GM12878 (cell line): ENCODE measurements around the gene SLC19A1. TPM values are rescaled to one million over a fixed set of nuclear protein-coding genes. Genes with fewer than 3 reads are reported as not detected.

Experiments used
- ATAC-seq: fragments of 200-7000 bp; cut with Tn5 transposase; 3 replicates; pipeline ENCODE4 v1.9.1; 2020; ENCODE audit warnings: mild to moderate bottlenecking, moderate library complexity
- BruUV-seq: library from RNA; stranded (reverse); fragments of 400-500 nt; replicated peaks from 2 replicates; lab custom pipeline; 2021; lab: Mats Ljungman, UMichigan
- CTCF ChIA-PET: fragments of 300-600 bp; sonication (Branson Sonifier 250); formaldehyde crosslinking; extraction: SDS; loops from one replicate; lab custom pipeline; 2021; ENCODE audit warnings: inconsistent platforms; lab: Yijun Ruan, JAX
- POLR2A ChIA-PET: fragments of 350-600 bp; formaldehyde crosslinking; extraction: SDS; loops from one replicate; lab custom pipeline; 2021; ENCODE audit warnings: inconsistent platforms; lab: Charles Lee
- RAD21 ChIA-PET: fragments of 300-600 bp; sonication (Branson Sonifier 250); formaldehyde crosslinking; loops from one replicate; lab custom pipeline; 2023; ENCODE audit warnings: antibody characterized with exemption; ENCODE audit not compliant: unreplicated experiment; lab: Charles Lee
- SMC1A ChIA-PET: fragments of 300-600 bp; sonication (Branson Sonifier 250); formaldehyde crosslinking; loops from one replicate; lab custom pipeline; 2023; ENCODE audit not compliant: unreplicated experiment, uncharacterized antibody; lab: Charles Lee
- DNase-seq: peaks from one replicate; pipeline ENCODE4 v3.0.0-alpha.2; 2011; ENCODE audit warnings: low read depth, low spot score
- FAIRE-seq: peaks from 3 replicates; lab custom pipeline; 2011; peaks lifted over from hg19 to GRCh38; lab: Jason Lieb, UNC
- H2AFZ ChIP-seq: 2 replicates; pipeline ENCODE4 v1.6.0; 2011; ENCODE audit warnings: low read depth, low read length, control low read depth; ENCODE audit not compliant: control insufficient read depth
- H3K27ac ChIP-seq: 2 replicates; pipeline ENCODE4 v1.5.1; 2011; ENCODE audit warnings: control low read depth; ENCODE audit not compliant: control insufficient read depth, insufficient read depth
- H3K27me3 ChIP-seq, 2 experiments: replicated peaks in 1 of 2; 2 replicates each; pipeline versions ENCODE4 v1.6.0 to v1.6.1; 2011; ENCODE audit warnings: low read length in 1 of 2; ENCODE audit not compliant: control insufficient read depth in 2 of 2, insufficient read depth in 2 of 2
- H3K36me3 ChIP-seq, 2 experiments: 2 replicates each; pipeline ENCODE4 v1.5.1; 2011; ENCODE audit warnings: low read length in 1 of 2; ENCODE audit not compliant: control insufficient read depth in 2 of 2, insufficient read depth in 2 of 2
- H3K4me1 ChIP-seq: 2 replicates; pipeline ENCODE4 v1.6.1; 2011; ENCODE audit warnings: mild to moderate bottlenecking, low read length, moderate library complexity, mixed read lengths; ENCODE audit not compliant: control insufficient read depth, insufficient read depth
- H3K4me2 ChIP-seq: 2 replicates; pipeline ENCODE4 v1.6.0; 2011; ENCODE audit warnings: control low read depth; ENCODE audit not compliant: control insufficient read depth, insufficient read depth
- H3K4me3 ChIP-seq: fragments of 200-600 bp; sonication (generic); 2 replicates; pipeline ENCODE4 v1.5.1; 2016
- H3K79me2 ChIP-seq: 2 replicates; pipeline ENCODE4 v1.6.0; 2011; ENCODE audit warnings: low read length; ENCODE audit not compliant: control insufficient read depth, insufficient read depth
- H3K9ac ChIP-seq: 2 replicates; pipeline ENCODE4 v1.8.0; 2011; ENCODE audit warnings: low read length, control low read depth, mixed read lengths; ENCODE audit not compliant: control insufficient read depth, insufficient read depth
- H3K9me3 ChIP-seq: replicated peaks from 3 replicates; pipeline ENCODE4 v1.5.1; 2011; ENCODE audit warnings: mild to moderate bottlenecking, low read length; ENCODE audit not compliant: control insufficient read depth, insufficient read depth
- H4K20me1 ChIP-seq: 2 replicates; pipeline ENCODE4 v1.6.0; 2011; ENCODE audit not compliant: control insufficient read depth, insufficient read depth
- JUNB ChIP-seq: IDR thresholded peaks from 2 replicates; pipeline ENCODE4 v1.6.1; 2016; ENCODE audit warnings: antibody characterized with exemption, mild to moderate bottlenecking
- MXI1 ChIP-seq: fragments of 150-350 bp; IDR thresholded peaks from 2 replicates; pipeline ENCODE4 v1.6.1; 2011; ENCODE audit warnings: low read depth, mild to moderate bottlenecking, inconsistent platforms, low read length, improper control_type of control experiment
- SMAD5 ChIP-seq: IDR thresholded peaks from 2 replicates; pipeline ENCODE4 v1.6.1; 2016; ENCODE audit warnings: antibody characterized with exemption, low read depth
- WGBS: methylation state at CpG from one replicate; pipeline ENCODE4 v1.1.6; 2016; ENCODE audit warnings: low lambda C conversion rate; ENCODE audit not compliant: insufficient replicate concordance, insufficient coverage; ENCODE audit errors: missing lambda C conversion rate; 5-methylcytosine and 5-hydroxymethylcytosine counted together
- in situ Hi-C: fragments of 300-500 bp; cut with MboI; formaldehyde crosslinking; loops from 9 replicates; pipeline ENCODE4 v1.14.3; 2018; ENCODE audit warnings: mixed read lengths
- intact Hi-C: fragments of 100-400 bp; cut with micrococcal nuclease; formaldehyde crosslinking; loops from one replicate; pipeline ENCODE4 v1.14.2; 2022; ENCODE audit not compliant: unreplicated experiment
- polyA plus RNA-seq, 11 experiments: library from polyadenylated mRNA; depleted of rRNA in 4 of 11; unstranded in 6 of 11; stranded (reverse) in 5 of 11; fragments of >200 nt; fragmentation: Nextera tagmentation in 4 of 11; fragmentation: Illumina TruSeq in 1 of 11; extraction: Ambion mirVana in 4 of 11; extraction: Trizol in 1 of 11; gene quantifications; 1 replicate in 1 of 11; 2 replicates in 10 of 11; pipeline versions ENCODE4 v1.2.1 to v1.2.3, GENCODE V29; 2011 to 2016; ENCODE audit warnings: inconsistent platforms in 2 of 11, missing spikeins in 2 of 11, low read depth in 1 of 11
- total RNA-seq, 4 experiments: library from RNA; depleted of rRNA in 3 of 4; stranded (reverse); fragments of >200 nt in 3 of 4; fragmentation: Illumina TruSeq in 1 of 4; extraction: Trizol in 1 of 4; gene quantifications; 2 replicates each; pipeline versions ENCODE4 v1.2.1 to v1.2.3, GENCODE V29; 2013 to 2021
- TF ChIP-seq, protein P1 (sequence below): fragments of 450-650 bp; IDR thresholded peaks from 2 replicates; pipeline ENCODE4 v1.6.1; 2016; ENCODE audit warnings: mild to moderate bottlenecking
- TF ChIP-seq, protein P2 (sequence below): IDR thresholded peaks from 2 replicates; pipeline ENCODE4 v1.6.1; 2012; ENCODE audit warnings: low read length, inconsistent platforms
- TF ChIP-seq, protein P3 (sequence below): fragments of 450-650 bp; IDR thresholded peaks from 2 replicates; pipeline ENCODE4 v1.6.1; 2017; ENCODE audit warnings: antibody characterized with exemption, mild to moderate bottlenecking, moderate library complexity

Gene SLC19A1
- total and polyA plus RNA-seq, 10 of the 15 experiments (the other 5 are each of a cell fraction or from before 2014, with no cell fraction given) = 0.42 to 49.7 (median 12.2) TPM

DNA sequence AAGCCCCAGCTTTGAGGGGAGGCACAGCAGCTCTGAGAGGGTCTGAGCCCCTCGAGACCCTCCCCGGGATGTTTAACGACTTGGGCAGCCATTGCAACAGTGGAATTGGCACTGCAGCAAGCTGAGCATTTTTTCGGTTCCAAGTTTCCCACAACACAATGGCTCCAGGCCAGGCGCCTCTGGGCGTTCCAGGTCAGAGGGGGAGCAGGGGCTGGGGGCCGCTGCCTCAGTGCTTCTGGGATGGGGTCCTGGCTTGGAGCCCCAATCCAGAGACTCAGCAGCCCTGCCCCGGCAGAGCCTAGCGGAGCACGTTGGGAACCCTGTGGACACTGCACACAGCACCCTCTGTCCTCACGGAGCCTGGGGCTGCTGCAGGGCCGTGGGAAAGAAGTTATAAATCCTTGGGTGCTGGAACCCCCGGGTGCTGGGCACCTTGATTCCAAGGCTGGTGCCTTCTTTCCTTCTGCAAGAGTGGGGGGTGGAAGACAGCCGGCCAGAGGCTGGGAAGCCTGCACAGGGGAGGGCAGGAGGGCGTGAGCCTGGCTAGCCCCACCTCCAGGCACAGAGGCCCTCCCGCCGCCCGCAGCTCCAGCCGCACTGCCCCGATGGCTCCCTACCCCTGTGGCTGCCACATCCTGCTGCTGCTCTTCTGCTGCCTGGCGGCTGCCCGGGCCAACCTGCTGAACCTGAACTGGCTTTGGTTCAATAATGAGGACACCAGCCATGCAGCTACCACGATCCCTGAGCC lies 87.1 kb downstream of the SLC19A1 start:
- Histone ChIP-seq H3K27me3 (no peaks in the 10 kb centered on the region), H4K20me1 (no peaks in the 10 kb centered on the region), H3K9me3 (no peaks in the 10 kb centered on the region; the same call in 2 of the 3 replicates), H3K4me1 (no peaks in the 10 kb centered on the region), H3K27ac (no peak overlapping the region), H2AFZ (no peak overlapping the region), H3K4me3 (no peak overlapping the region), H3K36me3 (no peaks in the 10 kb centered on the region), H3K9ac (no peak overlapping the region), H3K4me2 (no peak overlapping the region), H3K79me2 (no peaks in the 10 kb centered on the region)
- SMC1A ChIA-PET = no interaction called here
- in situ Hi-C loops (loop anchor here (25.0 kb wide), 1 partner anchor 357 kb away; no protein-coding TSS in a partner anchor), intact Hi-C loops (no loop called here)
- BruUV-seq = no TSS peak
- POLR2A ChIA-PET = no interaction called here
- FAIRE-seq (no peak), ATAC-seq (no peak), DNase-seq (no peak)
- 47% methylated on average over 22 of the region's 23 CpGs for WGBS
- RAD21 ChIA-PET = no interaction called here
- CTCF ChIA-PET = no interaction called here
- TF ChIP-seq JUNB (no peak), MXI1 (no peak), SMAD5 (no peak)
- TF ChIP-seq, protein P1, sequence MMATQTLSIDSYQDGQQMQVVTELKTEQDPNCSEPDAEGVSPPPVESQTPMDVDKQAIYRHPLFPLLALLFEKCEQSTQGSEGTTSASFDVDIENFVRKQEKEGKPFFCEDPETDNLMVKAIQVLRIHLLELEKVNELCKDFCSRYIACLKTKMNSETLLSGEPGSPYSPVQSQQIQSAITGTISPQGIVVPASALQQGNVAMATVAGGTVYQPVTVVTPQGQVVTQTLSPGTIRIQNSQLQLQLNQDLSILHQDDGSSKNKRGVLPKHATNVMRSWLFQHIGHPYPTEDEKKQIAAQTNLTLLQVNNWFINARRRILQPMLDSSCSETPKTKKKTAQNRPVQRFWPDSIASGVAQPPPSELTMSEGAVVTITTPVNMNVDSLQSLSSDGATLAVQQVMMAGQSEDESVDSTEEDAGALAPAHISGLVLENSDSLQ = no peak
- TF ChIP-seq, protein P2, sequence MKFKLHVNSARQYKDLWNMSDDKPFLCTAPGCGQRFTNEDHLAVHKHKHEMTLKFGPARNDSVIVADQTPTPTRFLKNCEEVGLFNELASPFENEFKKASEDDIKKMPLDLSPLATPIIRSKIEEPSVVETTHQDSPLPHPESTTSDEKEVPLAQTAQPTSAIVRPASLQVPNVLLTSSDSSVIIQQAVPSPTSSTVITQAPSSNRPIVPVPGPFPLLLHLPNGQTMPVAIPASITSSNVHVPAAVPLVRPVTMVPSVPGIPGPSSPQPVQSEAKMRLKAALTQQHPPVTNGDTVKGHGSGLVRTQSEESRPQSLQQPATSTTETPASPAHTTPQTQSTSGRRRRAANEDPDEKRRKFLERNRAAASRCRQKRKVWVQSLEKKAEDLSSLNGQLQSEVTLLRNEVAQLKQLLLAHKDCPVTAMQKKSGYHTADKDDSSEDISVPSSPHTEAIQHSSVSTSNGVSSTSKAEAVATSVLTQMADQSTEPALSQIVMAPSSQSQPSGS = no peak
- TF ChIP-seq, protein P3, sequence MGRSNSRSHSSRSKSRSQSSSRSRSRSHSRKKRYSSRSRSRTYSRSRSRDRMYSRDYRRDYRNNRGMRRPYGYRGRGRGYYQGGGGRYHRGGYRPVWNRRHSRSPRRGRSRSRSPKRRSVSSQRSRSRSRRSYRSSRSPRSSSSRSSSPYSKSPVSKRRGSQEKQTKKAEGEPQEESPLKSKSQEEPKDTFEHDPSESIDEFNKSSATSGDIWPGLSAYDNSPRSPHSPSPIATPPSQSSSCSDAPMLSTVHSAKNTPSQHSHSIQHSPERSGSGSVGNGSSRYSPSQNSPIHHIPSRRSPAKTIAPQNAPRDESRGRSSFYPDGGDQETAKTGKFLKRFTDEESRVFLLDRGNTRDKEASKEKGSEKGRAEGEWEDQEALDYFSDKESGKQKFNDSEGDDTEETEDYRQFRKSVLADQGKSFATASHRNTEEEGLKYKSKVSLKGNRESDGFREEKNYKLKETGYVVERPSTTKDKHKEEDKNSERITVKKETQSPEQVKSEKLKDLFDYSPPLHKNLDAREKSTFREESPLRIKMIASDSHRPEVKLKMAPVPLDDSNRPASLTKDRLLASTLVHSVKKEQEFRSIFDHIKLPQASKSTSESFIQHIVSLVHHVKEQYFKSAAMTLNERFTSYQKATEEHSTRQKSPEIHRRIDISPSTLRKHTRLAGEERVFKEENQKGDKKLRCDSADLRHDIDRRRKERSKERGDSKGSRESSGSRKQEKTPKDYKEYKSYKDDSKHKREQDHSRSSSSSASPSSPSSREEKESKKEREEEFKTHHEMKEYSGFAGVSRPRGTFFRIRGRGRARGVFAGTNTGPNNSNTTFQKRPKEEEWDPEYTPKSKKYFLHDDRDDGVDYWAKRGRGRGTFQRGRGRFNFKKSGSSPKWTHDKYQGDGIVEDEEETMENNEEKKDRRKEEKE = no peak
